Spinal cord (tissue), 10 donors: ENCODE measurements around the gene LRRC3C. TPM values are rescaled to one million over a fixed set of nuclear protein-coding genes. Genes with fewer than 3 reads are reported as not detected.

Source experiments
- DNase-seq, 6 donors: peaks; one replicate each; pipeline versions ENCODE4 v3.0.0 to v3.0.0-alpha.2; 2013 to 2015; ENCODE audit warnings: low spot score in 6 of 6, low read depth in 4 of 6
- H3K27ac ChIP-seq: one replicate; pipeline ENCODE4 v1.5.1; 2013; ENCODE audit warnings: low read depth, low read length, control low read depth
- H3K27me3 ChIP-seq: one replicate; pipeline ENCODE4 v1.6.1; 2013; ENCODE audit warnings: low read length; ENCODE audit not compliant: control insufficient read depth, insufficient read depth
- H3K36me3 ChIP-seq: one replicate; pipeline ENCODE4 v1.6.1; 2013; ENCODE audit warnings: low read length; ENCODE audit not compliant: control insufficient read depth, insufficient read depth
- H3K4me1 ChIP-seq: one replicate; pipeline ENCODE4 v1.6.1; 2013; ENCODE audit warnings: low read length; ENCODE audit not compliant: control insufficient read depth, insufficient read depth
- H3K4me3 ChIP-seq: one replicate; pipeline ENCODE4 v1.5.1; 2013; ENCODE audit warnings: low read depth, low read length, control low read depth
- H3K9me3 ChIP-seq: one replicate; pipeline ENCODE4 v1.6.1; 2013; ENCODE audit warnings: low read length; ENCODE audit not compliant: control insufficient read depth, insufficient read depth
- WGBS: methylation state at CpG from one replicate; pipeline ENCODE4 v1.1.5; 2013; ENCODE audit warnings: missing lambda C conversion rate; ENCODE audit not compliant: insufficient coverage; 5-methylcytosine and 5-hydroxymethylcytosine counted together
- polyA plus RNA-seq, 2 donors: library from polyadenylated mRNA; unstranded; fragments of 120-200 nt; gene quantifications; one replicate each; pipeline ENCODE4 v1.2.1, GENCODE V29; 2013; ENCODE audit not compliant: insufficient read length in 2 of 2
- total RNA-seq, 2 donors: library from RNA; depleted of rRNA in 1 of 2; stranded (reverse); fragments of 120-200 nt in 1 of 2; fragments of >200 nt in 1 of 2; gene quantifications; one replicate each; pipeline versions ENCODE4 v1.2.3 to v1.2.4, GENCODE V29; 2013 to 2014
- donor health status: healthy.

Gene LRRC3C
- total and polyA plus RNA-seq, 4 donors, result not detected

- WGBS, result 85% methylated on average over 3 of the region's 3 CpGs
- Histone ChIP-seq H3K4me1 (no peaks in the 10 kb centered on the region), H3K4me3 (no peak overlapping the region), H3K36me3 (peaks cover 4% of the 10 kb centered on the region), H3K9me3 (no peaks in the 10 kb centered on the region), H3K27me3 (no peaks in the 10 kb centered on the region), H3K27ac (no peak overlapping the region)
- DNase-seq, result no peak
Observed at GRCh38 chr17:39904990-39905288, 22.6 kb upstream of the LRRC3C start.

DNA sequence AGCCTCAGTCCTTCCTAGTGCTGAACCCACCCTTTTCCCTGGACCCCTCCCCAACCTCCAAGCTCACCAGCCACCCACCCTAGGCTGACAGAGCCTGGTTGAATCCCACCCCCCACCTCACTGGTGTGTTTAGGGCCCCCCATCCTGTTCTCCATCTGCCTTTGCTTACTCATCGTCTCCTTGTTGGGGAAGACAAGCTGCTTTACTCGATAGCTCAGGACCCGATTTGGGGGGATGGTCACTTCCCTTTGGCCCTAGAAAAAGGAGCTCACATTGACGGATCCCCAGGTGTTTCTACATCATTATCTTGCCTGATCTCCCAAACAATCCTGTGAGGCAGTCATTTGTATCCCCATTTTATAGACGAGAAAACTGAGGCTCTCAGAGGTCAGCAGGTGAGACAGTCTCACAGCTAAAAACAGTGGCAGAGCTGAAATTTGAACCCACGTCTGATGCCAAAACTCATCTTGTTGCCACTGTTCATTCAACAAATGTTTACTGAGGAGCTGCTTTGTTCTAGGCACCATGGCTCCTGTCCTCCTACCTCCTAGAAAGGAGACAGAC, 18.7 kb upstream of the LRRC3C start:
- Histone ChIP-seq H3K4me3 (no peak overlapping the region), H3K27me3 (no peaks in the 10 kb centered on the region), H3K27ac (no peak overlapping the region), H3K9me3 (no peaks in the 10 kb centered on the region), H3K4me1 (no peaks in the 10 kb centered on the region), H3K36me3 (peaks cover 14% of the 10 kb centered on the region)
- WGBS, result 90% methylated on average over 6 of the region's 6 CpGs
- no peak for DNase-seq

GRCh38 chr17:39913989-39914388, 13.5 kb upstream of the LRRC3C start:
- Histone ChIP-seq H3K4me1 (no peaks in the 10 kb centered on the region), H3K27ac (no peak overlapping the region), H3K4me3 (no peak overlapping the region), H3K27me3 (no peaks in the 10 kb centered on the region), H3K9me3 (no peaks in the 10 kb centered on the region), H3K36me3 (peaks cover 17% of the 10 kb centered on the region)
- 60% methylated on average over 1 of the region's 3 CpGs for WGBS
- DNase-seq, result no peak

- H3K27ac ChIP-seq, result no peak overlapping the region
- H3K4me1 ChIP-seq, result no peaks in the 10 kb centered on the region
- H3K9me3 ChIP-seq, result no peaks in the 10 kb centered on the region
- H3K36me3 ChIP-seq, result peaks cover 24% of the 10 kb centered on the region
- peak in 1 of 6 donors; percentile 43 for DNase-seq
- H3K4me3 ChIP-seq, result no peak overlapping the region
- WGBS, result 100% methylated on average over 2 of the region's 4 CpGs
- H3K27me3 ChIP-seq, result no peaks in the 10 kb centered on the region
Observed at GRCh38 chr17:39915559-39915958, 12.0 kb upstream of the LRRC3C start.

- peak in 1 of 6 donors; percentile 19 for DNase-seq
- H3K27ac ChIP-seq, result no peak overlapping the region
- no peaks in the 10 kb centered on the region for H3K27me3 ChIP-seq
- peaks cover 30% of the 10 kb centered on the region for H3K36me3 ChIP-seq
- no peaks in the 10 kb centered on the region for H3K4me1 ChIP-seq
- WGBS, result 83% methylated on average over 3 of the region's 7 CpGs
- H3K9me3 ChIP-seq, result no peaks in the 10 kb centered on the region
- no peak overlapping the region for H3K4me3 ChIP-seq
Observed at GRCh38 chr17:39916918-39917317, 10.6 kb upstream of the LRRC3C start.

GRCh38 chr17:39919087-39919683, 8.3 kb upstream of the LRRC3C start:
- Histone ChIP-seq H3K9me3 (no peaks in the 10 kb centered on the region), H3K4me3 (no peak overlapping the region), H3K4me1 (peaks cover 4% of the 10 kb centered on the region), H3K27me3 (no peaks in the 10 kb centered on the region), H3K27ac (no peak overlapping the region), H3K36me3 (peaks cover 52% of the 10 kb centered on the region)
- DNase-seq, result no peak
- 99% methylated on average over 8 of the region's 9 CpGs for WGBS

DNA sequence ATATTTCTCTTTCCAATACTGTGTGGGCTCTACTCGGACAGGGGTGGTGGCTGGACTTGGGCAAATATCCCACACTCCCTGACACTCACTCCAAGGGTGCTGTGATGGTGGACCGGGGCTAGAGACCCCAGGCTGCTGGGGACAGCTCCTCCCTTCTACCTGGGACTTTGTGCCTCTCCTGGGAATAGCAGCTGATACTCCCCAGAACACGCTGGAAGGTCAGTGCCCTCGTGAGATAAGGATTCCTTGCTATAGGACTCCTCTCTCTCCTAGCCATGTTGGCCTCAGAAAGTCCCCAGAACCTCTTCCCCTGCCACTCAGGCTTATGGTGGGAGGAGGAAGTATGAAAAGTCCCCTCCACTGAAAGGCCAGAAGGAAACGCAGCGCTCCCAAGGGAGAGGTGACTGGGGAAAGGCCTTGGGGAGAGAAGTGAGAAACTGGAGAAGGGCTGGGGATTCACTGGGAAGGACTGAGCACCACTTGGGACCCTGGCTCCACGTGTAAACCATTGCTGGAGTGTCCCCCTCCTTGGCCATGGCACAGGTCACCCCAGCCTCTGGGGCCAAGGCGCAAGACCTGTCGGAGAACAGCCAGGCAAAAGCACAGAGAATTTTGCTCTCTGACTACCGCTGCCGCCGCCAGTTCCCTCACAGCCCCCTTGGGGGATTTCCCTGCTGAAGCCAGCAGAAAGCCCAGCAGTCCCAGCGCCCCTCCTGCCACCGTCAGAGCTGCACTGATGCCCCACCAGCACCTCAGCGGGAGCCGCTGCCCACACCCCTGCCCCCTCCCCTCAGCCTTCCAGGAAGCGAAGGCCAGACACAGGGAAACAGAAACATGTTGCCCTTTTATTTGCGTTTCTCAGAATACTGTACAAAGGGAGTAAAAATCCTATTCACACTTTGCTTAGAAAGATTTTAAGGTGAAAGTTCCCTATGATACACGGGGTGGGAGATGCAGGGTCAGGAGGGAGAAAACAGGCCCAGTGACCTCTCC, 7.0 kb upstream of the LRRC3C start:
- 82% methylated on average over 12 of the region's 19 CpGs for WGBS
- no peaks in the 10 kb centered on the region for H3K27me3 ChIP-seq
- H3K27ac ChIP-seq, result no peak overlapping the region
- DNase-seq, result no peak
- H3K4me3 ChIP-seq, result no peak overlapping the region
- peaks cover 11% of the 10 kb centered on the region for H3K4me1 ChIP-seq
- H3K9me3 ChIP-seq, result no peaks in the 10 kb centered on the region
- H3K36me3 ChIP-seq, result peaks cover 56% of the 10 kb centered on the region

- DNase-seq, result no peak
- WGBS, result 83% methylated on average over 3 of the region's 5 CpGs
- no peaks in the 10 kb centered on the region for H3K27me3 ChIP-seq
- H3K4me1 ChIP-seq, result peaks cover 18% of the 10 kb centered on the region
- H3K27ac ChIP-seq, result no peak overlapping the region
- no peak overlapping the region for H3K4me3 ChIP-seq
- no peaks in the 10 kb centered on the region for H3K9me3 ChIP-seq
- peaks cover 56% of the 10 kb centered on the region for H3K36me3 ChIP-seq
Observed at GRCh38 chr17:39921323-39921722, 6.2 kb upstream of the LRRC3C start.

DNA sequence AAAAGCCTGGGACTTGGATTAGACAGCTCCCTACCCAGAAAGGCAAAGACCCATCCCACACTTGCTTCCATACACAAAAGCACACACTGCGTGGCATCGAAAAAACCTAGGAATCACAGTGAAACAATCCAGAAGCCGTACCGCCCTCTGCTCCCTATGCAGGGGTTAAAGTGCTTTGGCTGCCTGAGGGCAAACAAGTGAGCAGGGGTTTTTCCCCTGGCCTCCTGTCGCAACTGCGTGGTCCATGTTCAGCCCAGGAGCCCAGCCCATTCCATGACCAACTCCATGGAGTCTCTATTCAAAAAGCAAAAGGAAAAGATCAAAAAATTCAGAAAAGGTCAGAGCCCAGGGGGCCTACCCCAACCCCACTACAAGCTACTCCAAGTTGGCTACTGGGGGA, 5.5 kb upstream of the LRRC3C start:
- Histone ChIP-seq H3K27ac (no peak overlapping the region), H3K4me1 (peaks cover 25% of the 10 kb centered on the region), H3K27me3 (no peaks in the 10 kb centered on the region), H3K36me3 (peaks cover 56% of the 10 kb centered on the region), H3K4me3 (no peak overlapping the region), H3K9me3 (no peaks in the 10 kb centered on the region)
- DNase-seq, result no peak
- 87% methylated on average over 6 of the region's 6 CpGs for WGBS
